ENCODE measurements around the gene EGFL6. TPM values are rescaled to one million over a fixed set of nuclear protein-coding genes. Genes with fewer than 3 reads are reported as not detected.

EGFL6 gene
- total RNA-seq, 1 experiment from 2014 or later = 0.96 TPM

DNA sequence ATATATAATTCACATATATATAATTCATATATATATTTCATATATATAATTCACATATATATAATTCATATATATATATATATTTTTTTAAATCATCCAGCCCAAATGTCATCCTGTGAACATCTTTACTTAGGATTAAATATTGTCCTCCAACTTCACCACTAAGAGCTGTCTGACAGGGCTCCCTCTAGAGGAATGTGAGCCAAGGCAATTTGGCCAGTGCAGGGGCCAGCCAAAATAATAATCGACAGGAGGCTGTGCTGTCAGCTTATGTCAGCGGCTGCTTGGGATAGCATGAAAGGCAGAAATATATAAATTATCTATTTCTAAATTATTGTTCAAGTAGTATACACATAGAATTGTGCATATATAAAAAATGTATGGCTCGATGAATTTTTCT lies 29.5 kb downstream of the EGFL6 start (continued):
- TF ChIP-seq, protein P1, sequence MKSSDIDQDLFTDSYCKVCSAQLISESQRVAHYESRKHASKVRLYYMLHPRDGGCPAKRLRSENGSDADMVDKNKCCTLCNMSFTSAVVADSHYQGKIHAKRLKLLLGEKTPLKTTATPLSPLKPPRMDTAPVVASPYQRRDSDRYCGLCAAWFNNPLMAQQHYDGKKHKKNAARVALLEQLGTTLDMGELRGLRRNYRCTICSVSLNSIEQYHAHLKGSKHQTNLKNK (CRISPR knock-in tag; IDR thresholded peaks at IDR 0.05) = no peak

DNA sequence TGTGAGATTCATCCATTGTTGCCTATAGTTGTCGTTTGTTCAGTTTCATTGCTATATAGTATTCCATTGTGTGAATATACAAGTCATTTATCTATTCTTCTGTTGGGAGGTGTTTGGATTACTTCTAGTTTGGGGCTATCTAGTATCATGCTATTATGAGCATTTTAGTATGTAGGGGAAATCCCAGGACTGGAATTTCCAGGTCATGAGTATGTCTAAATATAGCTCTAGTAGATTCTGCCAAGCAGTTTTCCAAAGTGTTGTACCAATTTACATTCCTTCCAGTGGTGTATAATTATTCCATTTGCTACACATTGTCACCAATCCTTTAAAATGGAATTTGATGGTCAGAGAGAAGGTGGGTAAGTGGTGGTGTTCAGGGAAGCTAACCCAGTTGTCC lies 30.1 kb downstream of the EGFL6 start:
- no peaks in the 10 kb centered on the region for H3K27me3 Mint-ChIP-seq (ENCODE audit: low read depth)
- no peaks in the 10 kb centered on the region for H3K9me3 Mint-ChIP-seq
- TF ChIP-seq NFYB (CRISPR knock-in tag; conservative IDR thresholded peaks at IDR 0.05; ENCODE audit: low read depth) (no peak), EMX1 (CRISPR knock-in tag; IDR thresholded peaks at IDR 0.05) (no peak), GRHL2 (CRISPR knock-in tag; IDR thresholded peaks at IDR 0.05; ENCODE audit: insufficient replicate concordance, severe bottlenecking) (no peak), ZNF396 (CRISPR knock-in tag; IDR thresholded peaks at IDR 0.05; ENCODE audit: borderline replicate concordance) (no peak), ZNF423 (CRISPR knock-in tag; IDR thresholded peaks at IDR 0.05) (no peak)
- TF ChIP-seq, protein P2, sequence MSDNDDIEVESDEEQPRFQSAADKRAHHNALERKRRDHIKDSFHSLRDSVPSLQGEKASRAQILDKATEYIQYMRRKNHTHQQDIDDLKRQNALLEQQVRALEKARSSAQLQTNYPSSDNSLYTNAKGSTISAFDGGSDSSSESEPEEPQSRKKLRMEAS (CRISPR knock-in tag; IDR thresholded peaks at IDR 0.05) = no peak
- TF ChIP-seq, protein P3, sequence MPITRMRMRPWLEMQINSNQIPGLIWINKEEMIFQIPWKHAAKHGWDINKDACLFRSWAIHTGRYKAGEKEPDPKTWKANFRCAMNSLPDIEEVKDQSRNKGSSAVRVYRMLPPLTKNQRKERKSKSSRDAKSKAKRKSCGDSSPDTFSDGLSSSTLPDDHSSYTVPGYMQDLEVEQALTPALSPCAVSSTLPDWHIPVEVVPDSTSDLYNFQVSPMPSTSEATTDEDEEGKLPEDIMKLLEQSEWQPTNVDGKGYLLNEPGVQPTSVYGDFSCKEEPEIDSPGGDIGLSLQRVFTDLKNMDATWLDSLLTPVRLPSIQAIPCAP (CRISPR knock-in tag; IDR thresholded peaks at IDR 0.05) = no peak
- POLR2A ChIA-PET = no interaction called here
- H3K36me3 Mint-ChIP-seq = no peaks in the 10 kb centered on the region
- ATAC-seq (no peak), DNase-seq (ENCODE audit: low spot score) (no peak)
- no peak overlapping the region for H3K27ac Mint-ChIP-seq
- CTCF ChIA-PET = interaction anchor here (0.6 to 2.7 kb wide), 9 partner anchors 8 to 653 kb away, joined by 3 to 10 read pairs (median 5); partner anchors contain the start of genes EGFL6 and GEMIN8
- H3K4me1 Mint-ChIP-seq = no peaks in the 10 kb centered on the region
- H3K4me3 Mint-ChIP-seq = no peak overlapping the region

DNA sequence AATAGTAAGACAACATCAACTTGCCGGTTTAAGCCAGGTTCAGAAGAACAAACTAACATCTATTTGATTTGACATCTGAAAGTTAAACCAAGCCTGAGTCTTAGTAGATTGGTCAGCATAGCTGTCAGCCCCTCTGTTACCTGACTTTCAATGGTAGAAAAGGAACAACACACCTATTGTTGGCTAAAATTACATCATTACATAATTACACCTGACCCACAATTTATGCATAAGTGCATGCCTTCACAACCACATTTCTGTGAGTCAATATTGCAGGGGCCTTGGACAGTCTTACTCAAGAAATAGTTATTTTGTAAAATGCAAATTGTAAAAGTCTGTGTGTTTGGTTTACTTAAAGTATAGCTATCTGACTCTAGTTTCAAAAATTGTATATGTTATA lies 36.2 kb downstream of the EGFL6 start:
- DNase-seq (ENCODE audit: low spot score) = no peak
- H3K27me3 Mint-ChIP-seq (ENCODE audit: low read depth) = no peaks in the 10 kb centered on the region
- POLR2A ChIA-PET = no interaction called here
- no peaks in the 10 kb centered on the region for H3K9me3 Mint-ChIP-seq
- H3K4me1 Mint-ChIP-seq = peaks cover 11% of the 10 kb centered on the region
- no peak for ATAC-seq
- no peaks in the 10 kb centered on the region for H3K36me3 Mint-ChIP-seq
- no peak for TF ChIP-seq IRF2 (CRISPR knock-in tag; IDR thresholded peaks at IDR 0.05; ENCODE audit: borderline replicate concordance, low read depth)
- TF ChIP-seq, protein P4, sequence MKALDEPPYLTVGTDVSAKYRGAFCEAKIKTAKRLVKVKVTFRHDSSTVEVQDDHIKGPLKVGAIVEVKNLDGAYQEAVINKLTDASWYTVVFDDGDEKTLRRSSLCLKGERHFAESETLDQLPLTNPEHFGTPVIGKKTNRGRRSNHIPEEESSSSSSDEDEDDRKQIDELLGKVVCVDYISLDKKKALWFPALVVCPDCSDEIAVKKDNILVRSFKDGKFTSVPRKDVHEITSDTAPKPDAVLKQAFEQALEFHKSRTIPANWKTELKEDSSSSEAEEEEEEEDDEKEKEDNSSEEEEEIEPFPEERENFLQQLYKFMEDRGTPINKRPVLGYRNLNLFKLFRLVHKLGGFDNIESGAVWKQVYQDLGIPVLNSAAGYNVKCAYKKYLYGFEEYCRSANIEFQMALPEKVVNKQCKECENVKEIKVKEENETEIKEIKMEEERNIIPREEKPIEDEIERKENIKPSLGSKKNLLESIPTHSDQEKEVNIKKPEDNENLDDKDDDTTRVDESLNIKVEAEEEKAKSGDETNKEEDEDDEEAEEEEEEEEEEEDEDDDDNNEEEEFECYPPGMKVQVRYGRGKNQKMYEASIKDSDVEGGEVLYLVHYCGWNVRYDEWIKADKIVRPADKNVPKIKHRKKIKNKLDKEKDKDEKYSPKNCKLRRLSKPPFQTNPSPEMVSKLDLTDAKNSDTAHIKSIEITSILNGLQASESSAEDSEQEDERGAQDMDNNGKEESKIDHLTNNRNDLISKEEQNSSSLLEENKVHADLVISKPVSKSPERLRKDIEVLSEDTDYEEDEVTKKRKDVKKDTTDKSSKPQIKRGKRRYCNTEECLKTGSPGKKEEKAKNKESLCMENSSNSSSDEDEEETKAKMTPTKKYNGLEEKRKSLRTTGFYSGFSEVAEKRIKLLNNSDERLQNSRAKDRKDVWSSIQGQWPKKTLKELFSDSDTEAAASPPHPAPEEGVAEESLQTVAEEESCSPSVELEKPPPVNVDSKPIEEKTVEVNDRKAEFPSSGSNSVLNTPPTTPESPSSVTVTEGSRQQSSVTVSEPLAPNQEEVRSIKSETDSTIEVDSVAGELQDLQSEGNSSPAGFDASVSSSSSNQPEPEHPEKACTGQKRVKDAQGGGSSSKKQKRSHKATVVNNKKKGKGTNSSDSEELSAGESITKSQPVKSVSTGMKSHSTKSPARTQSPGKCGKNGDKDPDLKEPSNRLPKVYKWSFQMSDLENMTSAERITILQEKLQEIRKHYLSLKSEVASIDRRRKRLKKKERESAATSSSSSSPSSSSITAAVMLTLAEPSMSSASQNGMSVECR (CRISPR knock-in tag; IDR thresholded peaks at IDR 0.05; ENCODE audit: borderline replicate concordance) = no peak
- no peak for TF ChIP-seq ELF4 (CRISPR knock-in tag; IDR thresholded peaks at IDR 0.05; ENCODE audit: low read depth)
- no peak for TF ChIP-seq SMAD4 (CRISPR knock-in tag; IDR thresholded peaks at IDR 0.05)
- no peak for TF ChIP-seq MXD4 (CRISPR knock-in tag; IDR thresholded peaks at IDR 0.05; ENCODE audit: borderline replicate concordance)
- TF ChIP-seq, protein P5, sequence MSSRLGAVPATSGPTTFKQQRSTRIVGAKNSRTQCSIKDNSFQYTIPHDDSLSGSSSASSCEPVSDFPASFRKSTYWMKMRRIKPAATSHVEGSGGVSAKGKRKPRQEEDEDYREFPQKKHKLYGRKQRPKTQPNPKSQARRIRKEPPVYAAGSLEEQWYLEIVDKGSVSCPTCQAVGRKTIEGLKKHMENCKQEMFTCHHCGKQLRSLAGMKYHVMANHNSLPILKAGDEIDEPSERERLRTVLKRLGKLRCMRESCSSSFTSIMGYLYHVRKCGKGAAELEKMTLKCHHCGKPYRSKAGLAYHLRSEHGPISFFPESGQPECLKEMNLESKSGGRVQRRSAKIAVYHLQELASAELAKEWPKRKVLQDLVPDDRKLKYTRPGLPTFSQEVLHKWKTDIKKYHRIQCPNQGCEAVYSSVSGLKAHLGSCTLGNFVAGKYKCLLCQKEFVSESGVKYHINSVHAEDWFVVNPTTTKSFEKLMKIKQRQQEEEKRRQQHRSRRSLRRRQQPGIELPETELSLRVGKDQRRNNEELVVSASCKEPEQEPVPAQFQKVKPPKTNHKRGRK (CRISPR knock-in tag; IDR thresholded peaks at IDR 0.05; ENCODE audit: borderline replicate concordance) = no peak
- no peak for TF ChIP-seq SP1 (CRISPR knock-in tag; conservative IDR thresholded peaks at IDR 0.05)
- no peak for TF ChIP-seq NR2C2 (CRISPR knock-in tag; IDR thresholded peaks at IDR 0.05)
- TF ChIP-seq TEAD4 (CRISPR knock-in tag; IDR thresholded peaks at IDR 0.05) = no peak
- no peak for TF ChIP-seq FOXP1 (CRISPR knock-in tag; IDR thresholded peaks at IDR 0.05; ENCODE audit: borderline replicate concordance)
- no peak for TF ChIP-seq TP53 (CRISPR knock-in tag; IDR thresholded peaks at IDR 0.05)
- TF ChIP-seq ESRRA (CRISPR knock-in tag; IDR thresholded peaks at IDR 0.05; ENCODE audit: borderline replicate concordance) = no peak
- TF ChIP-seq, protein P6, sequence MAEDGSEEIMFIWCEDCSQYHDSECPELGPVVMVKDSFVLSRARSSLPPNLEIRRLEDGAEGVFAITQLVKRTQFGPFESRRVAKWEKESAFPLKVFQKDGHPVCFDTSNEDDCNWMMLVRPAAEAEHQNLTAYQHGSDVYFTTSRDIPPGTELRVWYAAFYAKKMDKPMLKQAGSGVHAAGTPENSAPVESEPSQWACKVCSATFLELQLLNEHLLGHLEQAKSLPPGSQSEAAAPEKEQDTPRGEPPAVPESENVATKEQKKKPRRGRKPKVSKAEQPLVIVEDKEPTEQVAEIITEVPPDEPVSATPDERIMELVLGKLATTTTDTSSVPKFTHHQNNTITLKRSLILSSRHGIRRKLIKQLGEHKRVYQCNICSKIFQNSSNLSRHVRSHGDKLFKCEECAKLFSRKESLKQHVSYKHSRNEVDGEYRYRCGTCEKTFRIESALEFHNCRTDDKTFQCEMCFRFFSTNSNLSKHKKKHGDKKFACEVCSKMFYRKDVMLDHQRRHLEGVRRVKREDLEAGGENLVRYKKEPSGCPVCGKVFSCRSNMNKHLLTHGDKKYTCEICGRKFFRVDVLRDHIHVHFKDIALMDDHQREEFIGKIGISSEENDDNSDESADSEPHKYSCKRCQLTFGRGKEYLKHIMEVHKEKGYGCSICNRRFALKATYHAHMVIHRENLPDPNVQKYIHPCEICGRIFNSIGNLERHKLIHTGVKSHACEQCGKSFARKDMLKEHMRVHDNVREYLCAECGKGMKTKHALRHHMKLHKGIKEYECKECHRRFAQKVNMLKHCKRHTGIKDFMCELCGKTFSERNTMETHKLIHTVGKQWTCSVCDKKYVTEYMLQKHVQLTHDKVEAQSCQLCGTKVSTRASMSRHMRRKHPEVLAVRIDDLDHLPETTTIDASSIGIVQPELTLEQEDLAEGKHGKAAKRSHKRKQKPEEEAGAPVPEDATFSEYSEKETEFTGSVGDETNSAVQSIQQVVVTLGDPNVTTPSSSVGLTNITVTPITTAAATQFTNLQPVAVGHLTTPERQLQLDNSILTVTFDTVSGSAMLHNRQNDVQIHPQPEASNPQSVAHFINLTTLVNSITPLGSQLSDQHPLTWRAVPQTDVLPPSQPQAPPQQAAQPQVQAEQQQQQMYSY (CRISPR knock-in tag; IDR thresholded peaks at IDR 0.05) = no peak
- TF ChIP-seq, protein P7, sequence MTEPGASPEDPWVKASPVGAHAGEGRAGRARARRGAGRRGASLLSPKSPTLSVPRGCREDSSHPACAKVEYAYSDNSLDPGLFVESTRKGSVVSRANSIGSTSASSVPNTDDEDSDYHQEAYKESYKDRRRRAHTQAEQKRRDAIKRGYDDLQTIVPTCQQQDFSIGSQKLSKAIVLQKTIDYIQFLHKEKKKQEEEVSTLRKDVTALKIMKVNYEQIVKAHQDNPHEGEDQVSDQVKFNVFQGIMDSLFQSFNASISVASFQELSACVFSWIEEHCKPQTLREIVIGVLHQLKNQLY (CRISPR knock-in tag; IDR thresholded peaks at IDR 0.05) = no peak
- TF ChIP-seq NFE2L1 (CRISPR knock-in tag; IDR thresholded peaks at IDR 0.05) = no peak
- CTCF ChIA-PET = no interaction called here
- H3K27ac Mint-ChIP-seq = no peak overlapping the region
- H3K4me3 Mint-ChIP-seq = no peak overlapping the region
